ENCODE results near the gene LYPLA2. TPM values are rescaled to one million over a fixed set of nuclear protein-coding genes. Genes with fewer than 3 reads are reported as not detected.

Gene LYPLA2
- total and polyA plus RNA-seq, 2 donors (not counting 1 experiment from before 2014, with no cell fraction given): 50.6 to 60.5 TPM

GRCh38 chr1:23792151-23792945, 1.4 kb downstream of the LYPLA2 start:
- no peak overlapping the region for H3K9ac ChIP-seq (ENCODE audit: low read length)
- CTCF ChIA-PET: no interaction called here
- no peaks in the 10 kb centered on the region for H3K9me3 ChIP-seq (ENCODE audit: control extremely low read depth in 1 of 3, control insufficient read depth in 2 of 3, insufficient read depth in 1 of 3, low read length in 2 of 3)
- no peak for ATAC-seq (ENCODE audit: low read depth)
- peaks cover 0 to 27% of the 10 kb centered on the region in 2 experiments for H3K36me3 ChIP-seq (replicated peaks in 1 of 2; ENCODE audit: control extremely low read depth in 1 of 2, control insufficient read depth in 1 of 2, extremely low read depth in 1 of 2, insufficient read depth in 2 of 2, low read length in 1 of 2)
- no peaks in the 10 kb centered on the region for H4K20me1 ChIP-seq (ENCODE audit: control insufficient read depth, insufficient read depth, low read length, poor library complexity, severe bottlenecking)
- DNase-seq: peak; percentile 32
- H3K4me3 Mint-ChIP-seq: peak overlapping the region; percentile 98
- peak overlapping the region; percentile 83 for H3K4me2 ChIP-seq (replicated peaks; ENCODE audit: low read depth, low read length, poor library complexity, severe bottlenecking)
- TF ChIP-seq CTCF (IDR thresholded peaks at IDR 0.05) (no peak), EZH2 (IDR thresholded peaks at IDR 0.05; ENCODE audit: borderline replicate concordance, insufficient read depth, low read depth, low read length, poor library complexity, severe bottlenecking) (no peak)
- H3K4me1 ChIP-seq (ENCODE audit: control insufficient read depth in 2 of 2, insufficient read depth in 2 of 2, low read length in 2 of 2): peaks cover 11 to 21% of the 10 kb centered on the region in 2 donors
- intact Hi-C loops (cut with micrococcal nuclease): no loop called here
- H3K4me3 ChIP-seq (ENCODE audit: control extremely low read depth in 1 of 5, extremely low read depth in 1 of 5, insufficient read depth in 1 of 5, low read depth in 2 of 5, low read length in 4 of 5): no peak overlapping the region
- POLR2A ChIA-PET: interaction anchor here (0.6 to 1.9 kb wide), 3 partner anchors 8 to 175 kb away, joined by 3 to 7 read pairs (median 4); partner anchors contain the start of gene GALE
- no peaks in the 10 kb centered on the region for H3K27me3 Mint-ChIP-seq
- no peak overlapping the region for H2AFZ ChIP-seq (ENCODE audit: insufficient read depth, low read depth, low read length, poor library complexity, severe bottlenecking)
- H3K27me3 ChIP-seq (replicated peaks in 1 of 4; ENCODE audit: control extremely low read depth in 1 of 4, control insufficient read depth in 3 of 4, insufficient read depth in 4 of 4, low read length in 3 of 4): no peaks in the 10 kb centered on the region
- H3K79me2 ChIP-seq (ENCODE audit: control insufficient read depth, insufficient read depth, low read length): peaks cover 19% of the 10 kb centered on the region
- no peaks in the 10 kb centered on the region for H3K9me3 Mint-ChIP-seq (ENCODE audit: insufficient read depth)
- H3K4me1 Mint-ChIP-seq: peaks cover 21% of the 10 kb centered on the region
- peak overlapping the region; percentile 73 for H3K27ac Mint-ChIP-seq
- 88% methylated on average over 17 of the region's 19 CpGs for WGBS (ENCODE audit: insufficient coverage)
- peak overlapping the region in 1 of 2 donors; percentile 81 for H3K27ac ChIP-seq (ENCODE audit: low read length in 2 of 2)
